ENCODE data around the gene PAH.

PAH gene

GRCh38 chr12:102959391-102959790 lies 42.3 kb upstream of the PAH start:
- peak overlapping the region; percentile 53 for H3K4me3 ChIP-seq (ENCODE audit: insufficient read depth, low read depth, low read length)
- H3K36me3 ChIP-seq (ENCODE audit: control insufficient read depth, insufficient read depth, low read length) = no peaks in the 10 kb centered on the region
- peaks cover 100% of the 10 kb centered on the region for H3K27me3 ChIP-seq (ENCODE audit: control insufficient read depth, insufficient read depth, low read length, poor library complexity, severe bottlenecking)
- peaks cover 31% of the 10 kb centered on the region for H3K4me1 ChIP-seq (ENCODE audit: control insufficient read depth, insufficient read depth, low read length)
- H3K27ac ChIP-seq (ENCODE audit: insufficient read depth, low read depth, low read length, poor library complexity, severe bottlenecking) = no peak overlapping the region
- H3K9me3 ChIP-seq (ENCODE audit: control insufficient read depth, low read length) = no peaks in the 10 kb centered on the region
- 8% methylated on average over 14 of the region's 14 CpGs for WGBS, 2 experiments

- Histone ChIP-seq H3K27ac (ENCODE audit: insufficient read depth, low read depth, low read length, poor library complexity, severe bottlenecking) (no peak overlapping the region), H3K27me3 (ENCODE audit: control insufficient read depth, insufficient read depth, low read length, poor library complexity, severe bottlenecking) (peaks cover 100% of the 10 kb centered on the region), H3K36me3 (ENCODE audit: control insufficient read depth, insufficient read depth, low read length) (no peaks in the 10 kb centered on the region), H3K4me3 (ENCODE audit: insufficient read depth, low read depth, low read length) (peak overlapping the region; percentile 53), H3K4me1 (ENCODE audit: control insufficient read depth, insufficient read depth, low read length) (peaks cover 29% of the 10 kb centered on the region), H3K9me3 (ENCODE audit: control insufficient read depth, low read length) (no peaks in the 10 kb centered on the region)
- 2% methylated on average over 15 of the region's 15 CpGs for WGBS, 2 experiments
Observed at GRCh38 chr12:102958830-102959176, 41.8 kb upstream of the PAH start.

GRCh38 chr12:102958073-102958829 lies 41.2 kb upstream of the PAH start:
- WGBS, 2 experiments = 0% methylated on average over 83 of the region's 83 CpGs
- H3K9me3 ChIP-seq (ENCODE audit: control insufficient read depth, low read length) = no peaks in the 10 kb centered on the region
- no peaks in the 10 kb centered on the region for H3K36me3 ChIP-seq (ENCODE audit: control insufficient read depth, insufficient read depth, low read length)
- H3K4me3 ChIP-seq (ENCODE audit: insufficient read depth, low read depth, low read length) = peak overlapping the region; percentile 53
- H3K27me3 ChIP-seq (ENCODE audit: control insufficient read depth, insufficient read depth, low read length, poor library complexity, severe bottlenecking) = peaks cover 100% of the 10 kb centered on the region
- H3K27ac ChIP-seq (ENCODE audit: insufficient read depth, low read depth, low read length, poor library complexity, severe bottlenecking) = no peak overlapping the region
- H3K4me1 ChIP-seq (ENCODE audit: control insufficient read depth, insufficient read depth, low read length) = peaks cover 29% of the 10 kb centered on the region

GRCh38 chr12:102957339-102958050 lies 40.5 kb upstream of the PAH start, which contains the start of gene ASCL1:
TSS of gene ASCL1 (plus strand) at chr12:102957674. CDS start at chr12:102958245, 571 bp downstream.
- Histone ChIP-seq H3K36me3 (ENCODE audit: control insufficient read depth, insufficient read depth, low read length) (no peaks in the 10 kb centered on the region), H3K4me1 (ENCODE audit: control insufficient read depth, insufficient read depth, low read length) (peaks cover 29% of the 10 kb centered on the region), H3K27ac (ENCODE audit: insufficient read depth, low read depth, low read length, poor library complexity, severe bottlenecking) (no peak within 1 kb of the TSS), H3K27me3 (ENCODE audit: control insufficient read depth, insufficient read depth, low read length, poor library complexity, severe bottlenecking) (peaks cover 100% of the 10 kb centered on the region), H3K9me3 (ENCODE audit: control insufficient read depth, low read length) (no peaks in the 10 kb centered on the region), H3K4me3 (ENCODE audit: insufficient read depth, low read depth, low read length) (peak within 1 kb of the TSS; percentile 53)
- 1% methylated on average over 51 to 52 of the region's 52 CpGs for WGBS, 2 experiments

GRCh38 chr12:102956738-102957327 lies 39.8 kb upstream of the PAH start:
- no peaks in the 10 kb centered on the region for H3K9me3 ChIP-seq (ENCODE audit: control insufficient read depth, low read length)
- H3K4me3 ChIP-seq (ENCODE audit: insufficient read depth, low read depth, low read length) = peak overlapping the region; percentile 53
- WGBS, 2 experiments = 2 to 3% methylated on average over 19 of the region's 19 CpGs
- no peak overlapping the region for H3K27ac ChIP-seq (ENCODE audit: insufficient read depth, low read depth, low read length, poor library complexity, severe bottlenecking)
- peaks cover 32% of the 10 kb centered on the region for H3K4me1 ChIP-seq (ENCODE audit: control insufficient read depth, insufficient read depth, low read length)
- H3K36me3 ChIP-seq (ENCODE audit: control insufficient read depth, insufficient read depth, low read length) = no peaks in the 10 kb centered on the region
- peaks cover 100% of the 10 kb centered on the region for H3K27me3 ChIP-seq (ENCODE audit: control insufficient read depth, insufficient read depth, low read length, poor library complexity, severe bottlenecking)

GRCh38 chr12:102955926-102956737 lies 39.1 kb upstream of the PAH start:
- 1% methylated on average over 46 to 50 of the region's 50 CpGs for whole genome bisulfite sequencing, 2 experiments
- H3K4me3 ChIP-seq (ENCODE audit: insufficient read depth, low read depth, low read length) = peak overlapping the region; percentile 53
- H3K9me3 ChIP-seq (ENCODE audit: control insufficient read depth, low read length) = no peaks in the 10 kb centered on the region
- no peaks in the 10 kb centered on the region for H3K36me3 ChIP-seq (ENCODE audit: control insufficient read depth, insufficient read depth, low read length)
- peaks cover 33% of the 10 kb centered on the region for H3K4me1 ChIP-seq (ENCODE audit: control insufficient read depth, insufficient read depth, low read length)
- H3K27ac ChIP-seq (ENCODE audit: insufficient read depth, low read depth, low read length, poor library complexity, severe bottlenecking) = no peak overlapping the region
- peaks cover 100% of the 10 kb centered on the region for H3K27me3 ChIP-seq (ENCODE audit: control insufficient read depth, insufficient read depth, low read length, poor library complexity, severe bottlenecking)

GRCh38 chr12:102954134-102954533 lies 37.1 kb upstream of the PAH start:
- Histone ChIP-seq H3K27me3 (ENCODE audit: control insufficient read depth, insufficient read depth, low read length, poor library complexity, severe bottlenecking) (peaks cover 100% of the 10 kb centered on the region), H3K36me3 (ENCODE audit: control insufficient read depth, insufficient read depth, low read length) (no peaks in the 10 kb centered on the region), H3K4me3 (ENCODE audit: insufficient read depth, low read depth, low read length) (no peak overlapping the region), H3K9me3 (ENCODE audit: control insufficient read depth, low read length) (no peaks in the 10 kb centered on the region), H3K27ac (ENCODE audit: insufficient read depth, low read depth, low read length, poor library complexity, severe bottlenecking) (no peak overlapping the region), H3K4me1 (ENCODE audit: control insufficient read depth, insufficient read depth, low read length) (peaks cover 35% of the 10 kb centered on the region)
- WGBS, 2 experiments = 64 to 68% methylated on average over 1 of the region's 1 CpG

- Histone ChIP-seq H3K9me3 (ENCODE audit: control insufficient read depth, low read length) (no peaks in the 10 kb centered on the region), H3K4me3 (ENCODE audit: insufficient read depth, low read depth, low read length) (no peak overlapping the region), H3K4me1 (ENCODE audit: control insufficient read depth, insufficient read depth, low read length) (peaks cover 29% of the 10 kb centered on the region), H3K27ac (ENCODE audit: insufficient read depth, low read depth, low read length, poor library complexity, severe bottlenecking) (no peak overlapping the region), H3K27me3 (ENCODE audit: control insufficient read depth, insufficient read depth, low read length, poor library complexity, severe bottlenecking) (peaks cover 100% of the 10 kb centered on the region), H3K36me3 (ENCODE audit: control insufficient read depth, insufficient read depth, low read length) (no peaks in the 10 kb centered on the region)
Observed at GRCh38 chr12:102953221-102953620, 36.2 kb upstream of the PAH start.

- Histone ChIP-seq H3K4me1 (ENCODE audit: control insufficient read depth, insufficient read depth, low read length) (peaks cover 28% of the 10 kb centered on the region), H3K27me3 (ENCODE audit: control insufficient read depth, insufficient read depth, low read length, poor library complexity, severe bottlenecking) (peaks cover 97% of the 10 kb centered on the region), H3K27ac (ENCODE audit: insufficient read depth, low read depth, low read length, poor library complexity, severe bottlenecking) (no peak overlapping the region), H3K36me3 (ENCODE audit: control insufficient read depth, insufficient read depth, low read length) (no peaks in the 10 kb centered on the region), H3K4me3 (ENCODE audit: insufficient read depth, low read depth, low read length) (no peak overlapping the region), H3K9me3 (ENCODE audit: control insufficient read depth, low read length) (no peaks in the 10 kb centered on the region)
- WGBS, 2 experiments = 54% methylated on average over 8 to 9 of the region's 9 CpGs
Observed at GRCh38 chr12:102951841-102952240, 34.8 kb upstream of the PAH start.

All from ectodermal cell (in vitro differentiated cells).